ENCODE data around the gene UTS2. TPM values are rescaled to one million over a fixed set of nuclear protein-coding genes. Genes with fewer than 3 reads are reported as not detected.

UTS2 gene
- polyA plus RNA-seq (2012; ENCODE audit: insufficient read length, low read depth) = not detected

- TF ChIP-seq TAF1 (IDR thresholded peaks at IDR 0.05; ENCODE audit: borderline replicate concordance, insufficient read depth, low read length) = no peak
- TF ChIP-seq POLR2AphosphoS5 (IDR thresholded peaks at IDR 0.05; ENCODE audit: low read depth, low read length) = no peak
- TF ChIP-seq FOXP2 (optimal IDR thresholded peaks at IDR 0.05; ENCODE audit: borderline replicate concordance, extremely low read depth, extremely low read length, insufficient read depth) = no peak
- TF ChIP-seq REST (IDR thresholded peaks at IDR 0.05; ENCODE audit: insufficient read depth in 1 of 2, low read depth in 2 of 2, low read length in 2 of 2) = no peak
- no peak for TF ChIP-seq SIN3A (IDR thresholded peaks at IDR 0.05; ENCODE audit: borderline replicate concordance, insufficient read depth, low read length)
Measured at GRCh38 chr1:7852804-7853683, at the start of gene UTS2. TSS of gene UTS2 (minus strand) at chr1:7853065. CDS start at chr1:7853003, 62 bp downstream.

- TF ChIP-seq POLR2AphosphoS5 (IDR thresholded peaks at IDR 0.05; ENCODE audit: low read depth, low read length) = no peak
- TF ChIP-seq FOXP2 (optimal IDR thresholded peaks at IDR 0.05; ENCODE audit: borderline replicate concordance, extremely low read depth, extremely low read length, insufficient read depth) = no peak
- no peak for TF ChIP-seq TAF1 (IDR thresholded peaks at IDR 0.05; ENCODE audit: borderline replicate concordance, insufficient read depth, low read length)
- no peak for TF ChIP-seq REST (IDR thresholded peaks at IDR 0.05; ENCODE audit: insufficient read depth in 1 of 2, low read depth in 2 of 2, low read length in 2 of 2)
- no peak for TF ChIP-seq SIN3A (IDR thresholded peaks at IDR 0.05; ENCODE audit: borderline replicate concordance, insufficient read depth, low read length)
Measured at GRCh38 chr1:7899741-7900140, 46.9 kb upstream of the UTS2 start.

- TF ChIP-seq FOXP2 (optimal IDR thresholded peaks at IDR 0.05; ENCODE audit: borderline replicate concordance, extremely low read depth, extremely low read length, insufficient read depth) (no peak), SIN3A (IDR thresholded peaks at IDR 0.05; ENCODE audit: borderline replicate concordance, insufficient read depth, low read length) (no peak), POLR2AphosphoS5 (IDR thresholded peaks at IDR 0.05; ENCODE audit: low read depth, low read length) (no peak), REST (IDR thresholded peaks at IDR 0.05; ENCODE audit: insufficient read depth in 1 of 2, low read depth in 2 of 2, low read length in 2 of 2) (no peak), TAF1 (IDR thresholded peaks at IDR 0.05; ENCODE audit: borderline replicate concordance, insufficient read depth, low read length) (no peak)
Measured at GRCh38 chr1:7898962-7899361, 46.1 kb upstream of the UTS2 start.

GRCh38 chr1:7896994-7897393 is 44.1 kb upstream of the UTS2 start:
- TF ChIP-seq POLR2AphosphoS5 (IDR thresholded peaks at IDR 0.05; ENCODE audit: low read depth, low read length) = no peak
- TF ChIP-seq FOXP2 (optimal IDR thresholded peaks at IDR 0.05; ENCODE audit: borderline replicate concordance, extremely low read depth, extremely low read length, insufficient read depth) = no peak
- TF ChIP-seq REST (IDR thresholded peaks at IDR 0.05; ENCODE audit: insufficient read depth in 1 of 2, low read depth in 2 of 2, low read length in 2 of 2) = no peak
- no peak for TF ChIP-seq TAF1 (IDR thresholded peaks at IDR 0.05; ENCODE audit: borderline replicate concordance, insufficient read depth, low read length)

All from PFSK-1 (cell line).